H9 (cell line): Measurements from ENCODE around the gene C10orf95. TPM values are rescaled to one million over a fixed set of nuclear protein-coding genes. Genes with fewer than 3 reads are reported as not detected.

ENCODE experiments used
- DNase-seq: peaks from one replicate; pipeline ENCODE4 v3.0.0-alpha.2; 2017
- H2AFZ ChIP-seq: one replicate; pipeline ENCODE4 v1.6.1; 2013; ENCODE audit warnings: mild to moderate bottlenecking, low read length, control low read depth, moderate library complexity
- H2AK5ac ChIP-seq: 2 replicates; pipeline ENCODE4 v1.6.1; 2013; ENCODE audit warnings: low read length, control low read depth, mixed read lengths; ENCODE audit not compliant: insufficient read length
- H2BK120ac ChIP-seq: one replicate; pipeline ENCODE4 v1.6.1; 2013; ENCODE audit warnings: low read depth, mild to moderate bottlenecking, low read length, control low read depth, inconsistent platforms; ENCODE audit not compliant: poor library complexity, severe bottlenecking
- H2BK12ac ChIP-seq: 2 replicates; pipeline ENCODE4 v1.6.1; 2013; ENCODE audit warnings: low read length, control low read depth, mixed read lengths, low read depth; ENCODE audit not compliant: insufficient read length
- H2BK15ac ChIP-seq: 2 replicates; pipeline ENCODE4 v1.6.1; 2013; ENCODE audit warnings: low read depth, low read length, control low read depth
- H2BK20ac ChIP-seq: one replicate; pipeline ENCODE4 v1.6.1; 2013; ENCODE audit warnings: low read depth, mild to moderate bottlenecking, low read length, control low read depth, inconsistent platforms; ENCODE audit not compliant: poor library complexity, severe bottlenecking
- H2BK5ac ChIP-seq: 2 replicates; pipeline ENCODE4 v1.6.1; 2013; ENCODE audit warnings: low read length, control low read depth, mixed read lengths; ENCODE audit not compliant: insufficient read length
- H3K14ac ChIP-seq: 2 replicates; pipeline ENCODE4 v1.6.1; 2013; ENCODE audit warnings: low read length, control low read depth; ENCODE audit not compliant: insufficient read depth
- H3K18ac ChIP-seq: 2 replicates; pipeline ENCODE4 v1.6.1; 2013; ENCODE audit warnings: low read depth, mild to moderate bottlenecking, mixed read lengths, low read length, control low read depth; ENCODE audit not compliant: insufficient read length
- H3K23ac ChIP-seq: 2 replicates; pipeline ENCODE4 v1.6.1; 2013; ENCODE audit warnings: low read length, control low read depth, mixed read lengths, low read depth; ENCODE audit not compliant: insufficient read length
- H3K23me2 ChIP-seq: 2 replicates; pipeline ENCODE4 v1.6.1; 2013; ENCODE audit warnings: low read depth, mild to moderate bottlenecking, mixed read lengths, low read length, control low read depth; ENCODE audit not compliant: insufficient read length, poor library complexity, severe bottlenecking
- H3K27ac ChIP-seq: 2 replicates; pipeline ENCODE4 v1.5.1; 2013; ENCODE audit warnings: low read length, control low read depth, mixed read lengths, low read depth; ENCODE audit not compliant: insufficient read length
- H3K27me3 ChIP-seq: 2 replicates; pipeline ENCODE4 v1.6.1; 2013; ENCODE audit warnings: low read length, control low read depth, inconsistent platforms; ENCODE audit not compliant: insufficient read depth
- H3K4ac ChIP-seq: 2 replicates; pipeline ENCODE4 v1.6.1; 2013; ENCODE audit warnings: low read depth, mild to moderate bottlenecking, control low read depth, inconsistent platforms, low read length, moderate library complexity
- H3K4me1 ChIP-seq: 2 replicates; pipeline ENCODE4 v1.6.1; 2013; ENCODE audit warnings: low read length, control low read depth, inconsistent platforms; ENCODE audit not compliant: insufficient read depth
- H3K4me2 ChIP-seq: 2 replicates; pipeline ENCODE4 v1.6.1; 2013; ENCODE audit warnings: low read length, control low read depth, mixed read lengths; ENCODE audit not compliant: insufficient read length, insufficient read depth
- H3K56ac ChIP-seq: 2 replicates; pipeline ENCODE4 v1.6.1; 2013; ENCODE audit warnings: low read depth, mild to moderate bottlenecking, mixed read lengths, low read length, control low read depth; ENCODE audit not compliant: insufficient read length
- H3K79me1 ChIP-seq: 2 replicates; pipeline ENCODE4 v1.6.1; 2013; ENCODE audit warnings: low read depth, mild to moderate bottlenecking, moderate library complexity, low read length, control low read depth, inconsistent platforms; ENCODE audit not compliant: insufficient read depth, poor library complexity, severe bottlenecking
- H3K79me2 ChIP-seq: 2 replicates; pipeline ENCODE4 v1.6.1; 2013; ENCODE audit warnings: low read length, control low read depth, inconsistent platforms; ENCODE audit not compliant: insufficient read depth
- H3K9ac ChIP-seq: 2 replicates; pipeline ENCODE4 v1.6.1; 2013; ENCODE audit warnings: low read length, control low read depth, mixed read lengths; ENCODE audit not compliant: insufficient read length; ENCODE audit errors: extremely low read depth
- H3K9me3 ChIP-seq: one replicate; pipeline ENCODE4 v1.6.1; 2013; ENCODE audit warnings: low read depth, low read length, inconsistent platforms; ENCODE audit not compliant: control insufficient read depth
- H3T11ph ChIP-seq: one replicate; pipeline ENCODE4 v1.6.1; 2013; ENCODE audit warnings: mild to moderate bottlenecking, low read length, control low read depth, inconsistent platforms
- H4K20me1 ChIP-seq: one replicate; pipeline ENCODE4 v1.6.1; 2013; ENCODE audit not compliant: control insufficient read depth, insufficient read length, insufficient read depth
- H4K5ac ChIP-seq: 2 replicates; pipeline ENCODE4 v1.6.1; 2013; ENCODE audit warnings: low read depth, mild to moderate bottlenecking, mixed read lengths, low read length, control low read depth; ENCODE audit not compliant: insufficient read length
- H4K8ac ChIP-seq: replicated peaks from 2 replicates; pipeline ENCODE4 v1.6.1; 2013; ENCODE audit warnings: low read length, control low read depth, mixed read lengths, low read depth; ENCODE audit not compliant: insufficient read length
- H4K91ac ChIP-seq: 2 replicates; pipeline ENCODE4 v1.6.1; 2013; ENCODE audit warnings: low read depth, mild to moderate bottlenecking, moderate library complexity, mixed read lengths, low read length, control low read depth; ENCODE audit not compliant: insufficient read length
- H3K27ac Mint-ChIP-seq, 3 experiments: 2 replicates in 2 of 3; 3 replicates in 1 of 3; pipeline ENCODE4 v1.8.0; 2020 to 2021; ENCODE audit warnings: mixed read lengths in 3 of 3, mild to moderate bottlenecking in 1 of 3, moderate library complexity in 1 of 3
- H3K27me3 Mint-ChIP-seq: 2 replicates; pipeline ENCODE4 v1.8.0; 2021; ENCODE audit warnings: low read depth, mild to moderate bottlenecking, moderate library complexity, mixed read lengths
- H3K36me3 Mint-ChIP-seq, 3 experiments: 2 replicates in 2 of 3; 3 replicates in 1 of 3; pipeline ENCODE4 v1.8.0; 2020 to 2021; ENCODE audit warnings: low read depth in 3 of 3, mixed read lengths in 3 of 3; ENCODE audit not compliant: insufficient read depth in 1 of 3
- H3K4me1 Mint-ChIP-seq, 2 experiments: 2 replicates each; pipeline ENCODE4 v1.8.0; 2020; ENCODE audit warnings: mixed read lengths in 2 of 2
- H3K4me3 Mint-ChIP-seq, 2 experiments: 2 replicates in 1 of 2; 3 replicates in 1 of 2; pipeline ENCODE4 v1.8.0; 2020 to 2021; ENCODE audit warnings: mild to moderate bottlenecking in 2 of 2, mixed read lengths in 2 of 2, moderate library complexity in 1 of 2
- H3K9me3 Mint-ChIP-seq, 2 experiments: 2 replicates in 1 of 2; 3 replicates in 1 of 2; pipeline ENCODE4 v1.8.0; 2020; ENCODE audit warnings: mild to moderate bottlenecking in 2 of 2, mixed read lengths in 2 of 2, moderate library complexity in 1 of 2
- CTCF ChIP-seq: fragments of 200-600 bp; sonication (generic); conservative IDR thresholded peaks from 3 replicates; pipeline ENCODE4 v1.8.0; 2021; ENCODE audit warnings: antibody characterized with exemption, mild to moderate bottlenecking
- WGBS: extraction: QIAGEN DNeasy Blood & Tissue Kit; methylation state at CpG from one replicate; pipeline ENCODE4 v1.1.7; 2013; ENCODE audit warnings: missing lambda C conversion rate, low lambda C conversion rate, mixed read lengths; ENCODE audit not compliant: insufficient read length; ENCODE audit errors: extremely low coverage; 5-methylcytosine and 5-hydroxymethylcytosine counted together
- total RNA-seq: library from RNA; stranded (reverse); gene quantifications from 2 replicates; pipeline ENCODE4 v1.2.1, GENCODE V29; 2021

C10orf95 gene
- total RNA-seq, 1 experiment from 2014 or later: not detected

- H3K27ac ChIP-seq: no peak overlapping the region
- no peak overlapping the region for H4K5ac ChIP-seq
- H2AK5ac ChIP-seq: no peak overlapping the region
- no peaks in the 10 kb centered on the region for H3K27me3 Mint-ChIP-seq
- no peak overlapping the region for H3K23ac ChIP-seq
- H3K56ac ChIP-seq: no peak overlapping the region
- H4K8ac ChIP-seq: no peak overlapping the region
- H3K27me3 ChIP-seq: no peaks in the 10 kb centered on the region
- no peaks in the 10 kb centered on the region; a peak in 1 of 5 replicates for H3K9me3 Mint-ChIP-seq
- no peaks in the 10 kb centered on the region for H3K9me3 ChIP-seq
- H2BK20ac ChIP-seq: no peak overlapping the region
- no peak overlapping the region for H2BK5ac ChIP-seq
- H3K4me3 Mint-ChIP-seq: no peak overlapping the region
- no peaks in the 10 kb centered on the region for H3K4me1 ChIP-seq
- H3K9ac ChIP-seq: no peak overlapping the region
- H2BK15ac ChIP-seq: no peak overlapping the region
- H3K4me2 ChIP-seq: no peak overlapping the region
- H2BK12ac ChIP-seq: no peak overlapping the region
- H3K14ac ChIP-seq: no peak overlapping the region
- H3K18ac ChIP-seq: no peak overlapping the region
- no peak overlapping the region for H2AFZ ChIP-seq
- H3K27ac Mint-ChIP-seq: no peak overlapping the region
- H2BK120ac ChIP-seq: no peak overlapping the region
- H3K36me3 Mint-ChIP-seq: peaks cover 41 to 89% (median 87%) of the 10 kb centered on the region in 3 experiments
- H3K79me1 ChIP-seq: no peaks in the 10 kb centered on the region
- DNase-seq: no peak
- no peak overlapping the region for H4K91ac ChIP-seq
- no peaks in the 10 kb centered on the region for H3K79me2 ChIP-seq
- 0 out of 4 replicates have a peak, but pooled peaks cover 2% of the 10 kb centered on the region in 2 experiments for H3K4me1 Mint-ChIP-seq
- WGBS: no CpG with 5 or more reads among the region's 18 CpGs
- no peaks in the 10 kb centered on the region for H3K23me2 ChIP-seq
- H3T11ph ChIP-seq: no peak overlapping the region
- H4K20me1 ChIP-seq: no peaks in the 10 kb centered on the region
- TF ChIP-seq CTCF: no peak
- H3K4ac ChIP-seq: no peak overlapping the region
Measured at GRCh38 chr10:102485093-102485784, 33.9 kb upstream of the C10orf95 start.
